GM18951 (cell line): ENCODE results near the gene ANKRD13A.
"Not testable (repeated sequence)": the region's sequence is repeated elsewhere in the genome, so short reads cannot be mapped to it uniquely, and the experiment has no call there.

ENCODE experiments used
- POLR2A ChIP-seq: IDR thresholded peaks from 4 replicates; pipeline ENCODE4 v1.6.1; 2011; ENCODE audit warnings: mild to moderate bottlenecking; ENCODE audit not compliant: insufficient read length, insufficient read depth; ENCODE audit errors: extremely low read depth
- in situ Hi-C: fragments of 300-500 bp; cut with MboI; formaldehyde crosslinking; loops from one replicate; pipeline ENCODE4 v1.12.0; 2022; ENCODE audit warnings: low sequenced_read_pairs, mixed read lengths, inconsistent platforms; ENCODE audit not compliant: unreplicated experiment

The ANKRD13A gene

DNA sequence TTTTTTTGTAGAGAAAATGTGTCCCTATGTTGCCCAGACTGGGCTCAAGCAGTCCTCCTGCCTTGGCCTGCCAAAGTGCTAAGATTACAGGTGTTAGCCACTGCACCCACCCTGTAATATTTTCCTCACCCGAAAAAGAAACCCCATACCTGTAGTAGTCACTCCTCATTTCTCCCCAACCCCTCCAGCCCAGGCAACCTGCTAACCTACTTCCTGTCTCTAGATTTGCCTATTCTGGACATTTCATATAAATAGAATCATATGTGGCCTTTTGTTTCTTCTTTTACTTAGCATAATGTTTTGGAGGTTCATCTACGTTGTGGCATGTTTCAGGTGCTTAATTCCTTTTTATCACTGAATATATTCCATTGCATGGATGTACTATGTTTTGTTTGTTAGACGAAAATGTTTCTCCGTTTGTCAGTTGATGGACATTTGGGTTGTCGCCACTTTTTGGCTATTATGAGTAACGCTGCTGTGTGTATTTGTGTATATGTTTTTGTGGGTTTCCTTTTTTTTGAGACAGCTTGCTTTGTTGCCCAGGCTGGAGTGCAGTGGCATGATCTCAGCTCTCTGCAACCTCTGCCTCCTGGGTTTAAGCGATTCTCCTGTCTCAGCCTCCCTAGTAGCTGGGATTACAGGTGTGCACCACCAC is 6.2 kb downstream of the ANKRD13A start:
- in situ Hi-C loops = no loop called here
- no peak for TF ChIP-seq POLR2A

DNA sequence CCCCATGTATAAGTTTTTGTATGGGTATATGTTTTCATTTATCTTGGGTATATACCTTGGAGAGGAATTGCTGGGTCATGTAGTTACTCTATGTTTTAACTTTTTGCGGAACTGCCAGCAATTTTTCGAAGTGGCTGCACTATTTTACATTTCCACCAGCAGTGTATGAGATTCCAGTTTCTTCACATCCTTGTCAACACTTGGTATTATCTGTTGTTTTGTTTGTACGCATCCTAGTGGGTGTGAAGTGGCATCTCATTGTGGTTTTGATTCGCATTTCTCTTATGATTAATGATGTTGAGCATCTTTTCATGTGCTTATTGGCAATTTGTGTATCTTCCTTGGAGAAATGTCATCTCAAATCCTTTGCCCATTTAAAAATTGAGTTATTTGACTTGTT is 6.9 kb downstream of the ANKRD13A start:
- in situ Hi-C loops = no loop called here
- no peak for TF ChIP-seq POLR2A

DNA sequence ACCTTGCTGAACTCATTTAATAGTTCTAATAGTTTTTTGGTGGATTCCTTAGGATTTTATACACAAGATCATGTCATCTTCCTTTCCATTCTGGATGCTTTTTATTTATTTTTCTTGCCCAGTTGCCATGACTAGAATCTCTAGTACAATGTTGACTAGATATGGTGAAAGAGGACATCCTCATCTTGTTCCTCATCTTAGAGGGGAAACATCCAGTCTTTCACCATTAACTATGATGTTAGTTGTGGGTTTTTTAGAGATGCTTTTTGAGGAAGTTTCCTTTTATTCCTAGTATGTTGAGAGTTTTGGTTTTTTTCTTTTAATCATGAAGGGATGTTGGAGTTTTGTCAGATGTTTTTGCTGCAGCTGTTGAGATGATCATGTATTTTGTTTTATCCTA is 8.7 kb downstream of the ANKRD13A start:
- no peak for TF ChIP-seq POLR2A
- in situ Hi-C loops = no loop called here

DNA sequence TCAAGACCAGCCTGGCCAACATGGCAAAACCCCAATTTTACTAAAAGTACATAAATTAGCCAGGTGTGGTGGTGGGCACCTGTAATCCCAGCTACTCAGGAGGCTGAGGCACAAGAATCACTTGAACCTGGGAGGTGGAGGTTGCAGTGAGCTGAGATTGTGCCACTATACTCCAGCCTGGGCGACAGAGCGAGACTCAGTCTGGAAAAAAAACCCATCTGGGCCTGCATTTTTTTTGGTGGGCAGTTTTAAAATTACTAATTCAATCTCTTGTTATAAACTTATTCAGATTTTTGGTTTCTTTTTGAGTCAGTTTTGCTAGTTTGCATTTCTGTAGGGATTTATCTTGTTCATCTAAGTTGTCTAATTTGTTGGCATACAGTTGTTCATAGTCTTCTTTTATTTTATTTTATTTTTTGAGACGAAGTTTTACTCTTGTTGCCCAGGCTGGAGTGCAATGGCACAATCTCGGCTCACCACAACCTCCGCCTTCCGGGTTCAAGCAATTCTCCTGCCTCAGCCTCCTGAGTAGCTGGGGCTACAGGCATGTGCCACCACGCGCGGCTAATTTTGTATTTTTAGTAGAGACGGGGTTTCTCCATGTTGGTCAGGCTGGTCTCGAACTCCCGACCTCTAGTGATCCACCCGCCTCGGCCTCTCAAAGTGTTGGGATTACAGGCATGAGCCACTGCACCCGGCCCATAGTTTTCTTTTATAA is 9.6 kb downstream of the ANKRD13A start:
- in situ Hi-C loops = not testable (repeated sequence)

DNA sequence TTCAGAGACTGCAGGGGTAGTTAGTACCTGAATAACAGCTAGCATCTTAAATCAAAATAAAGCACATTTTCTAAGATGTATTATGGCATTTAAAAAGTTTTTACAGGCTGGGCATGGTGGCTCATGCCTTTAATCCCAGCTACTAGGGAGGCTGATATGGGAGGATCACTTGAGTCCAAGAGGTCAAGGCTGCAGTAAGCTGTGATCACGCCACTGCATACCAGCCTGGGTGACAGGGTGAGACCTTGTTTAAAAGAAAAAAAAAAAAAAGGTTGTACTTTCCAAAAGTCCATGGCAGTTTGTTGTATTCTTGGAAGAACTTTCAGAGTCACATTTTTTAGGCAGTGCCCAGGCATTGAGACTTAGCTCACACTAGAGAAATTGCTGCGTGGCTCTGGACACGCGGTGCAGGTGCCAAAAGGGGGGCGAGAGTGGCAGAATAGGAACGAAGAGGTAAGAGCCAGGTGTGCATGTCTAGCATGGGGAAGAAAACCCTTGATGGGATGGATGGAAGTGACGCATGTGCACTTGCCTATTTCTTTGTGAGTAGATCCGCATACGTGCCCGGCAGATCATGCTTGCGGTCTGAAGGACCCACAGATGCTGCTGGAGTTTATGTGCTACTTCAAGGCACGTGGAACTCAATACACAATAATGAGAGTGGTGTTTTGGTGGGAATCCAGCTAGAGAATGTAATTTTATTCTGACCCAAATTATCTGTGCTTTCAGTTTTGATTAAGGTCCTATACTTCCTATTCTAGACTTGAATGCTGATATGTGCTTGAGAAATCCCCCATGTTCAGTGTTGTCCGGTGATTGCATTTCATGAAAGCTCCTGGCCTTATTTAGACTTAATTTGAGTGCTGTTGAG is 11.9 kb downstream of the ANKRD13A start:
- in situ Hi-C loops = no loop called here

DNA sequence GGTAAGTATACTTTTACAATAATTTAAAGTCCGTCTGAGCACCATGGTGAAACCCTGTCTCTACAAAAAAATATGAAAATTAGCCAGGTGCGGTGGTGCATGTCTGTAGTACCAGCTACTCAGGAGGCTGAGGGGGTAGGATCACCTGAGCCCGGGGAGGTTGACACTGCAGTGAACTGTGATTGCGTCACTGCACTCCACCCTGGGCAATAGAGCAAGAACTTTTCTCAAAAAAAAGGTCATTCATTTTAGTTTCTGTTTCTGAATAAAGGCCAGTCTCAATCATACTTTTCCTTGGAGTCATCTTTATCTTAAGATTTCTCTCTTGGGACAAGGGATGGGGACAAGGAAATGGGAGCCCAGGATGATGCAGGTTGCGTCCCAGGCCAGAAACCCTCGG is 12.9 kb downstream of the ANKRD13A start:
- TF ChIP-seq POLR2A = no peak
- in situ Hi-C loops = no loop called here

More for the DNA sequence above, 11.9 kb downstream of the ANKRD13A start:
- peak; percentile 51 for TF ChIP-seq POLR2A

DNA sequence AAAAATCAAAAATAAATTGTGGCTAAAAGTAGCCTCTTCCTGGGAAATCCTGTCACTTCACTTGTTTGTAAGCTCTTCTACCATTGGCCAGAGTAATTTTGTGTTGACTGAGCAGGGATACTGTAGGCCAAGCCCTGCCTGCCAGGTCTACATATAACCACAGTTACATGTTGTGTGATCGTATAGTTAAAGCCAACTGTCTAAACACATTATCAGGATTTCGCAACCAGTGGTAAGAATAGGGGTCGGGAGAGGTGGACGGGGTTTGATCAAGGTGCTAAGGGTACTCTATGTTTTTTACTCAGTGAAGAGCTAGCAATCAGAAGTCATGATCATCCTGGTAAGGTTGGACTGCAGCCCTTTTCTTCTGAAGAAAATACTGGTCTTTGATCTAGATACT is 13.4 kb downstream of the ANKRD13A start:
- in situ Hi-C loops = no loop called here
- no peak for TF ChIP-seq POLR2A

DNA sequence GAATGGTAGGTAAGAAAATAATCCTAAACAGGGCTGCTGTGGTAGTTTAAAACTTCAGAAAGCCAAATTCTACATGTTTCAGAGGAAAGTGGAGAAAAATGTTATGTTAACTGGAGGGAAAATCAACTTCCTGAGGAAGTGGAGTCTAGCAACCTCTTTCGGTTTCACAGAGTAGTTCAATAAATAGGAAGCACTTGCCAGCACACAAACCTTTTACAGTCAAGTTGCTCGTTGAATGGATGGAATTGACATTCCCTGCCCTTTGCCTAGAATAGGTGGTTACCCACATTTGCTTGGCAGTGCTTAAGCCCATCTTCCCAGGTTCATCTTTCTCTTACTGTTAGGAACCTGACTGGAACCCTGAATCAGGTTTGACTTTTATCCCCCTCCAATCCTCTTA is 15.9 kb downstream of the ANKRD13A start:
- in situ Hi-C loops = no loop called here
- no peak for TF ChIP-seq POLR2A

DNA sequence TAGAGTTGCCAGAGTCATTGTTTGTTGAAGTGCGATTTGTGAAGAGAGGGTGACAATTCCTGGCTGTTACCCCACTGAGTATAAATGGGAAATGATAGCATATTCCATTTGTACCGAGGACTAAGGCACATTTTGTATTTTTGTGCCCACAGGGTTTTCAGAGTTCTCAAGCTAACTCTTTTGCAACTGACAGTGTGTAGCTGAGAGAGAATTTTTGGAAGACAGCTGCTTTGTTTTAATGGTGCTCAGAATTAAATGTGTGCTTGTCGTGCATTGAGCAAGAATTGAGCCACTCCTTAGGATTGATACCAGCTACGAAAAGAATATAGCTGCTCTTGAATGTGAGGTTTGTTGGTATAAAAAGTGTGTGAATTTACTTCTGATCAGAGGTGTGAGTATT is 21.7 kb downstream of the ANKRD13A start:
- no peak for TF ChIP-seq POLR2A
- in situ Hi-C loops = no loop called here

DNA sequence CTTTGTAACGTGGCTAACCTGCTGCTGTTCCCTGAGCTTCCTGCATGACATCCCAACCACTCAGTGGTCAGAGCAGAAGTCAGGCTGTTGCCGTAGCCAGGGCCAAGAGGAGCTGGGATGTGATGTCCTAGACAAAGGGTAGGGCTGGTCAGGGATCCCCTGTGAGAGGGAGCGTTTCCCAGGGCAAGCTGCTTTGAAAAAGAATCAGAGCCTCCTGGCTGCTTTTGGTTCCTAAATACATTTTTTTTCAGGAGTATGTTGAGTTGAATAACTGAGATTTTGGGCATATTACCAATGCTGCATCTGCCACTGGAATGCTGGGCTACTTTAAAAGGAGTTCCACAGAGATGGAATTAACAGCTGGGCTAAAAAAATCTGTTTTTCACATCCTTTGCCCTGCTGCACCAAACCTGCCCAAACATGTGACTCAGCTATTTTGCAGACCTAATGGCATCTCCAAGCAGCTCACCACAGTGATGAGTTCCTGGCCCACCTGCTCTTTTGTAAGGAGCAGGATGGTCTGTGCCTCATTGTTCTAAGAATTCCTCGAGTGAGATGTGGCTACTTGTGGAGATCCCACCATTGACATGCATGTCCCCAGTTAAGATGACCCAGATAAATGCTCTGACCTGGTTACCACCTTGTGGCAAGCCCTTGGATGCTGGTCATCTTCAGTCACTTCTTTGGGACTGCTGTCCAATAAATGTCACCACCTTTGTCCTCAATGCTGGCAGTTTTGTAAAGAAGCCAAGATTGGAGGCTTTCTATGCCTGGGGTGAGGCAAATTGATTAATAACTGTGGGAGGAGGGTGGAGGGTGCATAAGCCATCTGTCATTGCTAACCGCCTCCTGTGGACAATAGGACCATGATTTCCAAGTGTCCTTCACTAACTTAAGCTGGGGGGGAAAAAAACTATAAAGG is 24.1 kb downstream of the ANKRD13A start:
- in situ Hi-C loops = no loop called here
- no peak for TF ChIP-seq POLR2A

DNA sequence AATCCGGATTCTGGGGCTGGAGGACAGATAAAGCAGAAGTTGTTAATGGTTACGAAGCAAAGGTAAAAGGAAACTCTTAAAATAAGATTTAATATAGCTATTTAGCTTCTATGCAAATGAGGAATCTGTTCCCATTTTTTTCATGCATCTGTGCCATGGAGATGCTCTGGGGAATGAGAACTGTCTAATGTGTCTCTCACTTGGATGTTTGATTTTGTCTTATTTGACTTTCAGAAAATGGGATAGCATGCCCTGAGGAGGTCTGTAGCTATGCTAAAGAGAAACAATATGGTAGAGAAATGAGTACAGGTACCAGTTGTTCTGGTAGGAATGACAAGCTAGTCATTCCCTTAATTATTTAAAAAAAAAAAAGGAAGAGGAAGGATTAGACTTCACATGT is 24.8 kb downstream of the ANKRD13A start:
- no peak for TF ChIP-seq POLR2A
- in situ Hi-C loops = no loop called here

DNA sequence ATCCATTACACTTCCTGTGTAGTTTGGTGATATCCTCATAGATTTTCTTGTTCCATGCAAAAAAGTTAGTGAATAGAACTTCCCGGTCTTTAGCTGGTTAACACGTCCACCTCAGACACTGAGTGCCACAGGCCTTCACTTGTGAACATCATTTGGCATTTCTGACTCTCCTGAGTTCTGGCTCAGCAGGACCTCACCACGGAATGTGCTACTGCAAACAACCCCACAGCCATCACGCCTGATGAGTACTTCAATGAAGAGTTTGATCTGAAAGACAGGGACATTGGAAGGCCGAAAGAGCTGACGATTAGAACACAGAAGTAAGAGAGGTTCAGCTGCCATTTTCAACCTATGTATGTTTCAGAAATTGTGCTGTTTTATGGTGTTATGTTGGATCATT is 29.1 kb downstream of the ANKRD13A start:
- in situ Hi-C loops = no loop called here
- no peak for TF ChIP-seq POLR2A
